ENCODE measurements around the gene SLC17A8.
"Not testable (repeated sequence)": the region's sequence is repeated elsewhere in the genome, so short reads cannot be mapped to it uniquely, and the experiment has no call there.

The SLC17A8 gene

DNA sequence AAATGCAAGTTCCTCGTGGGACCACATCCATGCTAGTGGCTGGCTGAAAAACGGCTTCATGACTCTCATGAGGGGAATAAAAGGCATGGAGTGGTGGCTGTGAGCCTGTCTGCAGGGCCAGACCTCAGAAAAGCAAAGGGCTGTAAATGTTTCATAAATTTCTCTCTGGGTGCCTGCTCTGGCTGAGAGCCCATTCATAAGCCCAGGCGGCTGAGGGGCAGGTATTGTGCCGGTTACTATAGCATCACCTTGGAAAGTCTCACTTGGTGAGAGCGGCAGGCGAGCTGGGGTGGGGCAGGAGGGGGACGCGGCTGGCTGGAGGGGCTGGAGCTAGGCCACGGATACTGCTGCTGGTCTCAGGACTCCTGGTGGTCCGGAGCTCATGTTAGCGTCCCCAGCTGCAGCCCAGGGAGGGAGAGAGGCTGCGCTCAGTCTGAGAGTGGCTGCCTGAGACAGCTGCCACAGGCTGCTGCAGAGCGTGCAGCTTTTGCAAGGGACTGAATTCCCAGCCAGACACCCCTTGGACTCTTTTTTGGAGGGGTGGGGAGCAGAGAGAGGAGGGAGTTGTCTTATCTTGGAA lies at the start of gene SLC17A8:
TSS of gene SLC17A8 (plus strand) at position 431 of the 580 bp plus-strand sequence. CDS start 318 bp downstream, outside the sequence.
- no peak for DNase-seq (ENCODE audit: low read depth)

DNA sequence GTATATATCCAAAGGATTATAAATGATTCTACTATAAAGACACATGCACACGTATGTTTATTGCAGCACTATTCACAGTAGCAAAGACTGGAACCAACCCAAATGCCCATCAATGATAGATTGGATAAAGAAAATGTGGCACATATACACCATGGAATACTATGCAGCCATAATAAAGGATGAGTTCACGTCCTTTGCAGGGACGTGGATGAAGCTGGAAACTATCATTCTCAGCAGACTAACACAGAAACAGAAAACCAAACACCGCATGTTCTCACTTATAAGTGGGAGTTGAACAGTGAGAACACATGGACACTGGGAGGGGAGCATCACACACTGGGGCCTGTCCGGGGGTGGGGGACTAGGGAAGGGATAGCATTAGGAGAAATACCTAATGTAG lies 48.7 kb upstream of the SLC17A8 start:
- not testable (repeated sequence) for DNase-seq (ENCODE audit: low read depth)

DNA sequence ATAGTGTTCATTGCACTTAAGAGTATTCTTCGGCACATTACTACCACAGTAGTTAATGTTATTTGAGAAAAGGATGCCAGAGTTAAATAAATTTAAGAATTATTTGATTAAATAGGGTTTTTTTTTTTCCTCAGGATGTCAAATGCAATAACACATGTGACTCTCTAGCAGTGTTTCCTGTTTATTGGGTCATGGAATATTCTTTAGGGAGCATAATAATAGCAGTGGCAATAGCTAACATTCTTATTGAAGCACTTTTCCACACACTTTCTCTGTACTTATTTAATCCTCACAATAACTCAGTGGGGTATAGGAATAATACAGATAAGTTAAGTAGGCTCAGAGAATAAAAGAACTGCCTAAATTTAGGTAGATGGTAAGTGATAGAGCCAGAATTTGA lies 45.6 kb upstream of the SLC17A8 start:
- DNase-seq (ENCODE audit: low read depth), result no peak

DNA sequence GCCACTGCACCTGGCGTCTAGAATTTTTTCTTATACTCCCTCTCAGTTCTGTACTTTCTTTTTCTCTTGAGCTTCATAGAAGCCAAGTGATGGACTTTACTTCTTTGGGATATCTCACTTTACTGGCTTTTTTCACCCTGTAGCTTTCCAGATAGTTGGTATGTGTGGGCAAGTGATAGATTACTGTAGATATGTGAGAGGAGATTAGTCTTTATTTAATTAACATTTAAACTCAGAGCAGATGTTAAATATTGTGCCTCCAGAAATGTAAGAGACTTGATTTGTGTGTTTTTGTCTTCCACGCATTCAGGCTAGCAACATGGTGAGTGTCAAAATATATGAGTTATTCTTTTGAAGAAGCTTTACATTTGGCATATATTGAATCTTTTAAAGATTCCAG lies 39.5 kb upstream of the SLC17A8 start:
- DNase-seq (ENCODE audit: low read depth), result no peak

DNA sequence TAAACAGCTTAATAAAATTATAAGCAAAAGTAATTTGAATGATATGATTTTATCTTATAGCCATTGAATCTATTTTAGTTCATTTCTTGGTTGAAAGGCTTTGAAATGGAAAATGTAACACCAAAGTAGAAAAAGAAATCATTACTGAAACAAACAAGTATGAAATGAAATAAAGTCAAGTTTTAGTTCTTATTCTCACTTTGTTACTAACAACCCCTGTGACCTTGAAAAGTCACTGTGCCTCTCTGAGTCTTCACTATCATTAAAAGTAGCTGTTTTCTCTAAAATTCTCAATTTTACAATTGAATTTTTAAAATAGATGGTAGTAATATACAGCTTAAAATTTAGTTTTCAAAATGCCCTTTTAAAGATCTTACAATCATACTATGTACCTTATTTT lies 32.4 kb upstream of the SLC17A8 start:
- no peak for DNase-seq (ENCODE audit: low read depth)

DNA sequence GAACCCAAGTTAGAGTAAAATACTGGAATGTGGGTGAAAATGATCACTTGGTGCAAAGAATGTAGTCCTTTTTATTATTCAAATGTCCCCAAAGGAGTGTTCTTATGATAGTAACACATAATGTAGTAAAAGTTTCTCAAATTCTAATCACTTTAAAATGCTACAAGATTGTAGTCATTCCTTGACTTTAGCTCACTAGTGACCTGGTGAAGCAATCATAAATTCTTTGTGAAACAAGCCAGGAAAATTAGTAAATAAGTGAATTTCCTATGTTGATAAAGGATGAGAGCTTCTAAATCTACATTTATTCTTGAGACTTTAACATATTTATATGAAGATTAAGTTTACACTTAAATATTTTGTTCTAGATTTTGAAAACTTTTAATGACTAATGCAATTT lies 30.7 kb upstream of the SLC17A8 start:
- no peak for DNase-seq (ENCODE audit: low read depth)

DNA sequence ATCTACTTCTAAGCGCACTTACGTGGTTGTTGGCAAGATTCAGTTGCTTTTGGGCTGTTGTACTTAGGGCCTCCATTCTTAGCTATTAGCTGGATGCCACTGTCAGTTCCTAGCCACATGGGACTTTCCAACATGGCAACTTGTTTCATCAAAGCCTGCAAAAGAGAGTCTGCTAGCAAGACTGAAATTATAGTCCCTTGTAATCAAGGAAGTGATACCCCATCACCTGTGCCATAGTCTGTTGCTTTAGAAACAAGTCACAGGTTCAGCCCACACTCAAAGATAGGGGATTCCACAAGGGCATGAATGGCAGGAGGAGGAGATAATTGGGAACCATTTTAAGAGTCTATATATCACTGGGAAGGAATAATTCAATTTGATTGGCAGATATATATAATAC lies 27.1 kb upstream of the SLC17A8 start:
- DNase-seq (ENCODE audit: low read depth), result no peak

DNA sequence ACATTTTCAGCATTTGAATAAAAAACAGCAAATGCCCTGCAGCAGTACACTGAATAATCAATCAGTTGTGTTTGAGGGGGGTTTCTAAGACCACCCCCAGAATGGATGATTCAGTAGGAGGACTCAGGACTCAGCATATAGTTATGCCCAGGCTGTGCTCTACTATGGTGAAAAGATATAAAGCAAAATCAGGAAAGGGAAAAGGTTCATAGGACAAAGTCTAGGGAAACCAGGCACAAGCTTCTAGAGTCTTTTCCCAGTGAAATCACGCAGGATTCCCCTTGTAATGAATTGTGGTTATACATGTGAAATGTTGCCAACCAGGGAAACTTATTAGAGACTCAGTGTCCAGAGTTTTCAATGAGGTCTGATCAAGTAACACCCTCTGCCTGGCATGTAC lies 25.0 kb upstream of the SLC17A8 start:
- DNase-seq (ENCODE audit: low read depth), result no peak

DNA sequence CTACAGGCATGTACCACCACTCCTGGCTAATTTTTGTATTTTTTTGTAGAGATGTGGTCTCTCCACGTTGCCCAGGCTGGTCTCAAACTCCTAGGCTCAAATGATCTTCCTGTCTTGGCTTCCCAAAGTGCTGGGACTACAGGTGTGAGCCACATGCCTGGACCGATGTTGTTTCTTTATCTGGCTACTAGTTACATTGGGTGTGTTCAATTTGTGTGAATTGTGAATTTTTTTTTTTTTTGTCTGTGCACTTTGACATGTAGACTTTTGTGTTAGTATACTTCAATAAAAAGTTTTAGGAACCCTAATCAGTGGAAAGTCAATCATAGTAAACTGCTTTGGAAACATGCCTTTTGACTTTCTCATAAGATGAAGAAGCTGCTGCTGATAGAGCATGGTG lies 24.0 kb upstream of the SLC17A8 start:
- DNase-seq (ENCODE audit: low read depth), result no peak

DNA sequence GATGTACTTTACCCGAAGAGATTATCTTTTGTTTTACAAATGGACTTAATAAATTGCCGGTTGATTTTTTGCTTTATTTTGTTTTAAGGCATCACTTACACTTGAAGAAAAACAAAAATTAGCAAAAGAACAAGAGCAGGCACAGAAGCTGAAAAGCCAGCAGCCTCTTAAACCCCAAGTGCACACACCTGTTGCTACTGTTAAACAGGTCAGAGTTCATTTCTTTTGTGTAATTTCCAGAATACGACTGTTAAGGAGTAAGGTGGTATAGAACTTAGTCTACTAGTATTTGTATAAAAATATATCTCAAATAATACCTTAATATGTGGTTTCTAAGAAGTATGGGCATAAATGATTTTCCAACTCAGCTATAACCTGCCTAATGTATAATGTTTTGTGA lies 19.6 kb upstream of the SLC17A8 start:
- DNase-seq (ENCODE audit: low read depth), result no peak

DNA sequence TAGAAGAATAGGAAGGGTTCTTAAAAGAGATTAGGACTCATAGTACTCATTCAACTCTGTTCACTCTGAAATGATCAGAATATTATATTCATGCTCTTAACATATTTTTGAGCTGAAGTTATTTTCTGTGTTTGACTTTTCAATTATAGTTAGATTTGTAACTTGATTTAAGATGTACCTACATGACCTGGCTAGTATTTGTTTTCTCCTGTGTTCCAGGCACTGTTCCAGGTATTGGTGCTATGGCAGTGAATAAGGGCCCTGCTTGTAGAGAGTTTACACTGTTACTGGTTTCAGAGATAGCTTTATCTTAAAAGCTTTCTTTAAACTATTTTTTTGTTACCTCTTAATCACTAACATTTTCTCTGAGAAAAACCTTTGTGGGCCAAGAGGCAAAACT lies 19.1 kb upstream of the SLC17A8 start:
- no peak for DNase-seq (ENCODE audit: low read depth)

DNA sequence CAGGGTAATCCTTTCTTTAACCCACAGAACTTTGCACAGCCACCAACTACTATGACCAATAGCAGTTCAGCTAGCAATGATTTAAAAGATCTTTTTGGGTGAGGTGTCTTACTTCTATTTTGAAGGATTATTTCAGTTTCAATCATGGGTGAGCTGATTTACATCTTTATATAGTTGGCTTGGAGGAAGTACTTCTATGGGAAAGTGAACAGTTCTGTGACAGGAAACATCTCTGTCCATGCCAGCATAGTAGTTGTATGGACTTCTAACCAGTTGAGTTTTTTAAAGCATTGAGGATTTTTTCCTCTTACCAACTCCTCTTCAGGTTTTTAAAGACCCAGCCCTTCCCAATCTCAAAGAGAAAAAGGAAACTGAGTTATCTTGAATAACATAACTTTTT lies 17.8 kb upstream of the SLC17A8 start:
- no peak for DNase-seq (ENCODE audit: low read depth)

DNA sequence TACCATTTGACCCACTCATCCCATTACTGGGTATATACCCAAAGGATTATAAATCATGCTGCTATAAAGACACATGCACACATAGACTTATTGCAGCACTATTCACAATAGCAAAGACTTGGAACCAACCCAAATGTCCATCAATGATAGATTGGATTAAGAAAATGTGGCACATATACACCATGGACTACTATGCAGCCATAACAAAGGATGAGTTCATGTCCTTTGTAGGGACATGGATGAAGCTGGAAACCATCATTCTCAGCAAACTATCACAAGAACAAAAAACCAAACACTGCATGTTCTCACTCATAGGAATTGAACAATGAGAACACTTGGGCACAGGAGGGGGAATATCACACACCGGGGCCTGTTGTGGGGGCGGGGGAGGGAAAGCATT lies 14.0 kb upstream of the SLC17A8 start:
- DNase-seq (ENCODE audit: low read depth), result not testable (repeated sequence)

DNA sequence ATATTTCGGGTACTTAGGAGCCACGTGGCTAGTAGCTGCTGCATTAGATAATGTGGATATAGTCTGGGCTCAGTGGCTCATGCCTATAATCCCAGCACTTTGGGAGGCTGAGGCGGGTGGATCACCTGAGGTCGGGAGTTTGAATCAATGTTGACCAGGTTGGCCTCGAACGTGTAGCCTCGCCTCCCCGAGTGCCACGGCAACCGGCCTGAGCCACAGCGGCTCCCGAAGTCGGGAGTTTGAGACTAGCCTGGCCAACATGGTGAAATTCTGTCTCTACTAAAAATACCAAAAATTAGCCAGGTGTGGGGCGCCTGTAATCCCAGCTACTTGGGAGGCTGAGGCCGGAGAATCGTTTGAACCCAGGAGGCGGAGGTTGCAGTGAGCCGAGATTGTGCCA lies 12.5 kb upstream of the SLC17A8 start:
- not testable (repeated sequence) for DNase-seq (ENCODE audit: low read depth)

DNA sequence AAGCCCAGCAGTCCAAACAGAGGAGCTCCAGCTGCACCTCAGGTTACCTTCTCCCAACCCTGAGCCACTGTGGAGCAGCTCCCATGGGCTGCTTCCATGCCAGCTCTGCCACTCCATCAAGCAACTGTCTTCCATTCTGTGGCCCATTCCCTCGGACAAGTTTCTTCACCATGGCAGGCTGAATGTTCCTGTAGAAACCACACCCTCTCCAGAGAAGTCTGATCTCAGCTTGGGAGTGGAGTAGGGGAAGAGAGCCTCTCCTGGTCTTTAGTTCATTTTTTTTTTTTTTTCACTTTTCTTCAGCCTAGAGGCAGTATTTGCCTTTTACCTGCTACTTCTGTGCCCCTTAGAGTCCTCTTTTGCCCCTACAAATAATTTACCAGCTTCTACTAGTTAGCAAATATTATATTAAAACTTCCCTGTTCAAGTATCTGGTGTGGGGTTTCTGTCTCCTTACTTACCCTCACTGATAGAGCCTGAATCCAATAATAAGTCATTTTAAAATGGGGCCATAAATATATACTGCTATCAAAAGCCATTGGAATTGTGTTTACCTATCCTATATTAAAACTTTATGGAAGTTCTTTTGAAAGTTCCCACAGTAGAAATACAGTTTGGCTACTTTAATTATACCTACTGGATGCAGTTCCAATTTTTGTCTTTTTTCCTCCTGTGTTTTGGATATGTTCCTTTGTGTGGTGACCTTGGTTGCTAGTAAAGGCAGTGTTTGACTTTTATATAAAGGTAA lies 11.7 kb upstream of the SLC17A8 start:
- no peak for DNase-seq (ENCODE audit: low read depth)

DNA sequence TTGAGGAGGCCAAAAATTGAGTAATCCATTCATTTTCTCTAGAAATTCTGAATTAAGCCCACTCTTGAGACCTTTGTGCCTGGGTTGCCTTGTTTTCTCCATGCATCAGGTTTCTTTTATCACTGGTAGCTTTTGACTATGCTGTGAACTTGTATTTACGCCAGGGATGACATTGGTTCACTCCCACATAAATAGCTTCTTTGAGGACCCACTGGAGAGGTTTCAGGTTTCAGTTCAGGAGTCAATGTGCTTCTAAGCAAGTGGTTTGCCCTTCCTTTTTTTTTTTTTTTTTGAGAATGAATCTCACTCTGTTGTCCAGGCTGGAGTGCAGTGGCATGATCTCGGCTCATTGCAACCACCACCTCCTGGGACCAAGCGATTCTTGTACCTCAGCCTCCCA lies 10.2 kb upstream of the SLC17A8 start:
- no peak for DNase-seq (ENCODE audit: low read depth)

DNA sequence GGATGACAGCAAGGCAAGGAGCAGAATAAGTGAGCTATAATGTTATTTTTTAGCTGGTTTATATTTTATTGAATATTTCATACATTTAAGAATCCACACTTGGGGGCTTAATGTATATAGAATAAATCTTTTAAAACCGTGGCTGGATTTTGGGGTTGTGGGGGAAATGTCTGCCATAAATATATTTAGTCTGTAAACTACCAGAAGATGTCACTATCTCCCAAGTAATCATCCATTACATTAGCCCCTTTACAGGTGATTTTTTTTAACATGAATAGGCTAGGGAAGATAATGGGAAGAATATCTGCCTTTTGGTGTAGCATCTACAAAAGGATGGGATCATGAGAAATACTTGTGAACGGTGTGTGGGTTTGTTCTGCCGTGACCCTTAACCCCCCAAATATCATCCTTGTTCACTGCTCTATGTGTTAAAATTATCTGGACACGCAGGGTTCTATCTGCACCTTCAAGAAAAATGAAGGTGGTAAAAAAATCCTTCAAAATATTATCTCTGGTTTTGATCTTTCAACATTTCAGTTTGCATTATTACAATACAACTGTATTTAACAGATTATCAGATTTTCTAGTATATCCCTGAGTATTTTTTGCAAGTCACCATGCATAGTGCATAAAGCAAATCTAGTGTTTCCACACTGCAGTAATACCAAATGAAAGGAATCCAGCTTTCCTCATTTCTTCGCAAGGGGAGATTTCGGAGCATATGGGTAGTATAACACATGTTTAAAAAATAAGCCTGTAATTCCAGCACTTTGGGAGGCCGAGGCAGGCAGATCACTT lies 8.0 kb upstream of the SLC17A8 start:
- DNase-seq (ENCODE audit: low read depth), result no peak

DNA sequence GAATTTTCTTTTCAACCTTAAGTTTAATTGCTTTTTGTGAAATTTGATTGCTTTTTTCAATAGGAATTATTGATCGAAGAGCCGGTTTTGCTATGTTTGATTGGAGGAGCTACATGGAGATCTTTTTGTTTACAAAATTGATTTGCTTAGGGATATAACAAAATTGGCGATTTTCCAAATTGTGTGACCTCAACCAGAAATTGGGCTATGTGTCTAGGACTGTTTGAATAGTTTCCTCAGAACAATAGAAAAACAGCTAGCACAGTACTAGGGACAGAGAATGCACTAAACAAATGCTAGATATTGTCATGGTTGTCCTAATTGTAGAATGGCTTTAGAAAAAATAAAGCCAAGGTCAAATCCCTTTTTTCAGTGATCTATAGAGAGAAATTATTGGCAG lies 2.4 kb downstream of the SLC17A8 start:
- no peak for DNase-seq (ENCODE audit: low read depth)

DNA sequence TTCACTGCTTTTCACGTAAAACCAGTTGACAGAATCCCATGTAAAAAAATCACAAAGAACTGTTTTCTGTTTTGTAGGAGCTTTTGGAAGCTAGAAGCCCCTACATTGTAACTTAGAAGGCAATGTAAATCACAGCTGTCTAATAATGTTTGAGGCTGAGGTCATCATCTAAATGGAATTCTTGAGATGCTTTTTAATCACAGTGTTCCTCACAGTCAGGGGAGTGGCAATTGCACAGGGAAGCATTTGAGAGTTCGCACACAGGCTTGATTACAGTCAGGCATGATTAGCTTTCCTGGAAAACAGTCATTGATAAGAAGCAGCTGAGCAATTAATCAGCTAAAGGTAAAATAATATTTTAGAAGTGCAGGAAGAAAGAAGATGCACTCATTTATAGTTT lies 2.9 kb downstream of the SLC17A8 start:
- no peak for DNase-seq (ENCODE audit: low read depth)

DNA sequence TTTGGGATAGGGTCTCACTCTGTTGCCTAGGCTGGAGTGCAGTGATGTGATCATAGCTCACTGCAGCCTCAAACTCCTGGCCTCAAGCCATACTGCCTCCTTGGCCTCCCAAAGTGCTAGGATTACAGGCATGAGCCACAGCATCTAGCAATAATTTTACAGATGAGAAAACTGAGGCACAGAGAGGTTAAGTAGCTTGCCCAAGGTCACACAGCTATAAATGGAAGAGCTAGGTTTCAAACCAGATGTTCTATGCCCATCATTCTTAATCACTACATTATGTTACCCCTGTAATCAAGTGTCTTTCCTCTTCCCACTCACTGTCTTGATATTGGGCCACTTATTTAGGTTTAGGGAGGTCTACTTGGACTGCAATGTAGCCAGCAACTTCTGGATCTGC lies 3.6 kb downstream of the SLC17A8 start:
- DNase-seq (ENCODE audit: low read depth), result no peak

DNA sequence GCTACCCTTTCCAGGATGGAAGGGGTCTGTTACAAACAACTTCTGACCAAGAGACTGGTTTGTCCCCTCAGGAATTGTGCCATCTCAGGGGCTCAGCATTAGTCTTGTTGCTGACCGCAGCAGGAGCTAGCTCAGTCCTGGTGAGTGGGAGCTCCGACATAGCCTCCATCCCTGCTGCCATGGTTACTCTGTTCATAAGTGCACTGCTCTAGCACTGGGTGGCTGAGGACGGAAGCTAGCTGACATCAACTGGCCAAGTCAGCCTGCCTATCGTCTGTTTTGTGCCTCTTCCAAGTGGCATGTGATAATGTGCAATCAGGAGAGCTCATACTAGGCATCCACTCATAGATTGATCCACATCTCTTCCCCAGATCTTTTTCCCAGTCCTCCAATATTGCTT lies 7.5 kb downstream of the SLC17A8 start:
- DNase-seq (ENCODE audit: low read depth), result no peak

DNA sequence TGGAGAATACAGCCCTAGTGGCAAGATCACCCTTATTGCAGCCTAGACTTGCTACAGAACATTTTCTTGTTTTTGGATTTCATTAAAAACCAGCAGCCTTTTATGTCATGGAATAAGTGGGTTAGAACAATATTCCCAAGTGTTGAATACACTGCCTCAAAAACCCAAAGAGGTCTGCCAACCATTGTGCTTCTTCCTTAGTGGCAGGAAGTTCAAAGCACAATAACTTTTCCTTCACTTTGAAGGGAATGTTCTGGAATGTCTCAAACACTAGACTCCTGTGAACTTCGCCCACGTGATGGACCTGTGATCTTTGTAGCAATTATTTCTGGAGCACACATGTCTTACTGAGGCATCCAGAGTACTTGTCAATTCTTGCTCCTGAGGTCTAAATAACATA lies 8.5 kb downstream of the SLC17A8 start:
- DNase-seq (ENCODE audit: low read depth), result no peak

DNA sequence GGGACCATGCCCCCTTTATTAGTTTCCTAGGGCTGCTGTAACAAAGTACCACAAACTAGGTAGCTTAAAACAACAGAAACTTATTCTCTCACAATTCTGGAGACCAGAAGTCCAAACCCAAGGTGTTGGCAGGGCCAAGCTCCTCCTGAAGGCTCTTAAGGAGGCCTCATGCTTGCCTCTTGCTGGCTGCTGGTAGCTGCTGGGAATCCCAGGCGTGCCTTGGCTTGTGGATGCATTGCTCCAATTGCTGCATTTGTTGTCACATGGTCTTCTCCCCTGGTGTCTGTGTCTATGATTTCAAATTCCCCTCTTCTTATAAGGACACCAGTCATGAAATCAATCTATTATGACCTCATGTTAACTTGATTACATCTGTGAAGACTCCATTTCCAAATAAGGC lies 11.2 kb downstream of the SLC17A8 start:
- DNase-seq (ENCODE audit: low read depth), result no peak

Data from stimulated activated CD8-positive, alpha-beta memory T cell treated with anti-CD3 and anti-CD28 coated beads, Interleukin-7, amount 100 ng/mL, for 24 hours (primary cell).